K562 (cell line): ENCODE results near the gene PRDM16. TPM values are rescaled to one million over a fixed set of nuclear protein-coding genes. Genes with fewer than 3 reads are reported as not detected.

ENCODE experiments used
- ATAC-seq: fragments of 200-7000 bp; cut with Tn5 transposase; 3 replicates; pipeline ENCODE4 v1.9.1; 2020; ENCODE audit warnings: moderate library complexity
- BruUV-seq: library from RNA; stranded (reverse); fragments of 400-500 nt; replicated peaks from 2 replicates; lab custom pipeline; 2021; lab: Mats Ljungman, UMichigan
- CTCF ChIA-PET: fragments of 300-600 bp; formaldehyde crosslinking; extraction: SDS; loops from one replicate; lab custom pipeline; 2021; ENCODE audit warnings: low intra/inter-chr PET ratio; lab: Yijun Ruan, JAX
- POLR2A ChIA-PET: fragments of 300-600, 350-650 bp; sonication (Branson Sonifier 250); formaldehyde crosslinking; extraction: SDS; loops from one replicate; lab custom pipeline; 2021; ENCODE audit warnings: antibody characterized with exemption, inconsistent platforms; lab: Yijun Ruan, JAX
- DNase-seq, 4 experiments: peaks; one replicate each; pipeline versions ENCODE4 v3.0.0 to v3.0.0-alpha.2; 2011 to 2018; ENCODE audit warnings: low spot score in 3 of 4, mixed read lengths in 3 of 4; ENCODE audit errors: extremely low read depth in 1 of 4
- FAIRE-seq: peaks from 2 replicates; lab custom pipeline; 2011; peaks lifted over from hg19 to GRCh38; lab: Jason Lieb, UNC
- H2AFZ ChIP-seq: 2 replicates; pipeline ENCODE4 v1.6.0; 2011; ENCODE audit warnings: low read depth, low read length, control low read depth, inconsistent platforms
- H3K27ac ChIP-seq: fragments of 200-600 bp; 3 replicates; pipeline ENCODE4 v1.8.0; 2011; ENCODE audit warnings: low read depth, mild to moderate bottlenecking, control low read depth, inconsistent platforms, low read length, moderate library complexity, mixed read lengths; ENCODE audit errors: extremely low read depth
- H3K27me3 ChIP-seq, 2 experiments: fragments of 300-600 bp in 1 of 2; 2 replicates in 1 of 2; 3 replicates in 1 of 2; pipeline versions ENCODE4 v1.6.0 to v1.8.0; 2011; ENCODE audit warnings: inconsistent platforms in 2 of 2, low read length in 2 of 2, mild to moderate bottlenecking in 1 of 2, mixed read lengths in 1 of 2, moderate library complexity in 1 of 2; ENCODE audit not compliant: control insufficient read depth in 2 of 2, insufficient read depth in 2 of 2
- H3K36me3 ChIP-seq: fragments of 300-600 bp; 3 replicates; pipeline ENCODE4 v1.8.0; 2011; ENCODE audit warnings: mild to moderate bottlenecking, low read length, inconsistent platforms; ENCODE audit not compliant: control insufficient read depth, insufficient read depth
- H3K4me1 ChIP-seq, 2 experiments: fragments of 200-600 bp in 1 of 2; replicated peaks in 1 of 2; 2 replicates in 1 of 2; 3 replicates in 1 of 2; pipeline versions ENCODE4 v1.5.1 to v1.8.0; 2011; ENCODE audit warnings: inconsistent platforms in 2 of 2, low read length in 2 of 2, mild to moderate bottlenecking in 1 of 2, mixed read lengths in 1 of 2, moderate library complexity in 1 of 2; ENCODE audit not compliant: control insufficient read depth in 2 of 2, insufficient read depth in 2 of 2
- H3K4me2 ChIP-seq: 2 replicates; pipeline ENCODE4 v1.6.1; 2011; ENCODE audit warnings: low read length, control low read depth, inconsistent platforms, mixed read lengths; ENCODE audit not compliant: insufficient read depth
- H3K4me3 ChIP-seq: fragments of 200-600 bp; sonication (generic), shearing (Covaris generic); 2 replicates; pipeline ENCODE4 v1.5.1; 2016; ENCODE audit warnings: control low read depth, inconsistent platforms
- H3K79me2 ChIP-seq: fragments of 200-600 bp; 3 replicates; pipeline ENCODE4 v1.8.0; 2011; ENCODE audit warnings: low read length, inconsistent platforms; ENCODE audit not compliant: control insufficient read depth, insufficient read depth
- H3K9ac ChIP-seq, 2 experiments: 2 replicates each; pipeline versions ENCODE4 v1.6.0 to v1.6.1; 2011; ENCODE audit warnings: low read depth in 2 of 2, low read length in 2 of 2, control low read depth in 1 of 2, inconsistent platforms in 1 of 2, mild to moderate bottlenecking in 1 of 2, mixed read lengths in 1 of 2; ENCODE audit not compliant: insufficient read depth in 1 of 2
- H3K9me1 ChIP-seq: one replicate; pipeline ENCODE4 v1.6.0; 2011; ENCODE audit warnings: inconsistent platforms, mild to moderate bottlenecking, low read length, moderate library complexity; ENCODE audit not compliant: control insufficient read depth, insufficient read depth
- H3K9me3 ChIP-seq: replicated peaks from 2 replicates; pipeline ENCODE4 v1.5.1; 2011; ENCODE audit warnings: low read depth, low read length, inconsistent platforms; ENCODE audit not compliant: control insufficient read depth, insufficient read depth
- H4K20me1 ChIP-seq: replicated peaks from 2 replicates; pipeline ENCODE4 v1.6.1; 2011; ENCODE audit warnings: low read length, inconsistent platforms, mixed read lengths; ENCODE audit not compliant: control insufficient read depth, insufficient read depth
- ARID1B ChIP-seq: fragments of 450-650 bp; IDR thresholded peaks from 2 replicates; pipeline ENCODE4 v1.6.1; 2016; ENCODE audit warnings: antibody characterized with exemption, mild to moderate bottlenecking, inconsistent platforms
- CC2D1A ChIP-seq: fragments of 450-650 bp; IDR thresholded peaks from 2 replicates; pipeline ENCODE4 v1.6.1; 2017; ENCODE audit warnings: mild to moderate bottlenecking
- HMGXB4 ChIP-seq: sonication (generic); formaldehyde crosslinking; IDR thresholded peaks from 2 replicates; pipeline ENCODE4 v1.8.1; 2023; ENCODE audit warnings: mild to moderate bottlenecking, missing genetic modification reagents
- NCOA1 ChIP-seq: fragments of 450-650 bp; IDR thresholded peaks from 2 replicates; pipeline ENCODE4 v1.6.1; 2016; ENCODE audit warnings: low read depth
- PATZ1 ChIP-seq: fragments of 250-450 bp; sonication (Bioruptor Pico); IDR thresholded peaks from 2 replicates; pipeline ENCODE4 v1.5.0; 2020; ENCODE audit warnings: mild to moderate bottlenecking, borderline replicate concordance
- RCOR1 ChIP-seq, 2 experiments: IDR thresholded peaks; 2 replicates each; pipeline ENCODE4 v1.6.1; 2012; ENCODE audit warnings: low read depth in 2 of 2, low read length in 2 of 2, borderline replicate concordance in 1 of 2, improper control_type of control experiment in 1 of 2
- SNIP1 ChIP-seq: fragments of 450-650 bp; IDR thresholded peaks from 2 replicates; pipeline ENCODE4 v1.7.1; 2017; ENCODE audit warnings: low read depth, mild to moderate bottlenecking
- TFAP4 ChIP-seq: sonication (generic); formaldehyde crosslinking; IDR thresholded peaks from 2 replicates; pipeline ENCODE4 v1.8.0; 2022; ENCODE audit warnings: missing genetic modification reagents, mild to moderate bottlenecking, moderate library complexity, borderline replicate concordance
- THRAP3 ChIP-seq: fragments of 450-650 bp; IDR thresholded peaks from 2 replicates; pipeline ENCODE4 v1.6.1; 2016; ENCODE audit warnings: mild to moderate bottlenecking, inconsistent platforms, borderline replicate concordance
- THRB ChIP-seq: fragments of 450-650 bp; formaldehyde crosslinking; conservative IDR thresholded peaks from 2 replicates; pipeline ENCODE4 v1.4.0; 2022; ENCODE audit warnings: mild to moderate bottlenecking, missing genetic modification characterization
- XRCC5 ChIP-seq: fragments of 200-400 bp; formaldehyde crosslinking; IDR thresholded peaks from 2 replicates; pipeline ENCODE4 v1.6.1; 2017; ENCODE audit warnings: low read depth, mild to moderate bottlenecking, low read length
- ZNF354B ChIP-seq: fragments of 250-450 bp; sonication (Bioruptor Pico); IDR thresholded peaks from 2 replicates; pipeline ENCODE4 v1.4.0; 2020
- ZNF398 ChIP-seq: fragments of 250-450 bp; sonication (Bioruptor Pico); IDR thresholded peaks from 2 replicates; pipeline ENCODE4 v1.8.0; 2021; ENCODE audit warnings: moderate library complexity, mild to moderate bottlenecking, inconsistent platforms
- WGBS: fragments of 100-300 bp; shearing (Covaris generic); methylation state at CpG from one replicate; pipeline ENCODE4 v1.1.6; 2016; ENCODE audit warnings: low coverage, mixed read lengths; ENCODE audit not compliant: insufficient coverage; ENCODE audit errors: missing lambda C conversion rate; 5-methylcytosine and 5-hydroxymethylcytosine counted together
- in situ Hi-C: fragments of 300-500 bp; cut with MboI; formaldehyde crosslinking; loops from 4 replicates; pipeline ENCODE4 v1.15.0; 2018; ENCODE audit warnings: inconsistent platforms, mixed read lengths
- intact Hi-C: fragments of 100-400 bp; cut with micrococcal nuclease; formaldehyde crosslinking; loops from 2 replicates; pipeline ENCODE4 v1.14.2; 2022
- polyA plus RNA-seq, 8 experiments: library from polyadenylated mRNA; depleted of rRNA in 4 of 8; stranded (reverse) in 5 of 8; unstranded in 3 of 8; fragments of >200 nt; fragmentation: Nextera tagmentation in 2 of 8; fragmentation: Illumina TruSeq in 1 of 8; extraction: Ambion mirVana in 2 of 8; extraction: Trizol in 1 of 8; gene quantifications; 2 replicates each; pipeline versions ENCODE4 v1.2.1 to v1.2.3, GENCODE V29; 2011 to 2014; ENCODE audit warnings: inconsistent platforms in 1 of 8, missing spikeins in 1 of 8
- total RNA-seq, 7 experiments: library from RNA; depleted of rRNA in 6 of 7; stranded (reverse); fragments of >200 nt in 6 of 7; fragmentation: Illumina TruSeq in 2 of 7; extraction: Trizol in 2 of 7; gene quantifications; 2 replicates each; pipeline versions ENCODE4 v1.2.1 to v1.2.3, GENCODE V29; 2011 to 2021; ENCODE audit warnings: low replicate concordance in 1 of 7

PRDM16 gene
- total and polyA plus RNA-seq, 9 of the 15 experiments (the other 6 are each of a cell fraction or from before 2014, with no cell fraction given): 0.10 to 0.27 TPM; not detected in 7

GRCh38 chr1:3171761-3172160, 102.8 kb downstream of the PRDM16 start:
- ChIA-PET POLR2A (interaction anchor here (0.6 kb wide), 1 partner anchor 27 kb away, joined by 3 read pairs; no protein-coding TSS in a partner anchor), CTCF (no interaction called here)
- Histone ChIP-seq H3K9me1 (no peaks in the 10 kb centered on the region), H3K9ac (no peak overlapping the region), H3K36me3 (no peaks in the 10 kb centered on the region), H3K4me1 (peaks cover 0 to 20% of the 10 kb centered on the region in 2 experiments; a peak in 2 of 5 replicates), H3K4me3 (no peak overlapping the region), H3K27ac (no peak overlapping the region), H2AFZ (no peak overlapping the region), H3K9me3 (no peaks in the 10 kb centered on the region), H4K20me1 (peaks cover 14% of the 10 kb centered on the region; the same call in 1 of the 2 replicates), H3K27me3 (peaks cover 25 to 60% of the 10 kb centered on the region in 2 experiments; a peak in 4 of 5 replicates), H3K79me2 (no peaks in the 10 kb centered on the region), H3K4me2 (no peak overlapping the region)
- no TSS peak for BruUV-seq
- no peak for DNase-seq
- in situ Hi-C loops (no loop called here), intact Hi-C loops (no loop called here)
- no peak for FAIRE-seq
- no peak for ATAC-seq
- 2% methylated on average over 19 of the region's 19 CpGs for WGBS
- TF ChIP-seq ZNF398 (no peak), HMGXB4 (CRISPR knock-in tag) (no peak), SNIP1 (no peak), CC2D1A (no peak), ARID1B (no peak), THRB (CRISPR knock-in tag) (no peak), PATZ1 (CRISPR knock-in tag) (no peak), XRCC5 (no peak), TFAP4 (CRISPR knock-in tag) (no peak), NCOA1 (no peak), RCOR1 (IDR thresholded peaks at IDR 0.05; ENCODE audit: borderline replicate concordance in 1 of 2, low read depth in 2 of 2, low read length in 2 of 2) (no peak), ZNF354B (CRISPR knock-in tag) (no peak), THRAP3 (no peak)
